ENCODE measurements around the gene DMXL2. TPM values are rescaled to one million over a fixed set of nuclear protein-coding genes. Genes with fewer than 3 reads are reported as not detected.
"Not testable (repeated sequence)": the region's sequence is repeated elsewhere in the genome, so short reads cannot be mapped to it uniquely, and the experiment has no call there.

DMXL2 gene
- total and polyA plus RNA-seq, 7 experiments from 2014 or later, result 1.1 to 58.3 (median 7.0) TPM

- Mint-ChIP-seq H3K4me1 (no peaks in the 10 kb centered on the region), H3K36me3 (peaks cover 0 to 6% (median 2%) of the 10 kb centered on the region in 5 donors), H3K4me3 (no peak overlapping the region), H3K9me3 (peaks cover 0 to under 1% (median 0%) of the 10 kb centered on the region in 11 donors), H3K27me3 (peaks cover 0 to 12% (median 0%) of the 10 kb centered on the region in 5 donors), H3K27ac (no peak overlapping the region)
- Histone ChIP-seq H3K4me3 (ENCODE audit: low read length) (no peak overlapping the region), H3K36me3 (ENCODE audit: control insufficient read depth in 2 of 3, insufficient read depth in 3 of 3, low read length in 3 of 3) (no peaks in the 10 kb centered on the region), H3K27ac (ENCODE audit: low read depth, low read length) (no peak overlapping the region), H3K4me1 (ENCODE audit: control insufficient read depth in 2 of 2, insufficient read depth in 2 of 2, low read length in 2 of 2) (no peaks in the 10 kb centered on the region), H3K27me3 (ENCODE audit: control insufficient read depth in 2 of 2, insufficient read depth in 2 of 2, low read length in 2 of 2) (no peaks in the 10 kb centered on the region), H3K9me3 (ENCODE audit: control insufficient read depth in 2 of 3, low read length in 3 of 3) (no peaks in the 10 kb centered on the region)
- ChIA-PET CTCF (no interaction called here), POLR2A (no interaction called here)
- DNase-seq, result no peak
- intact Hi-C loops (cut with micrococcal nuclease), result no loop called here
- ATAC-seq, result no peak
Measured at GRCh38 chr15:51444112-51444511, 178.5 kb downstream of the DMXL2 start.

GRCh38 chr15:51443282-51443914, 179.2 kb downstream of the DMXL2 start:
- peaks cover 0 to 15% (median 5%) of the 10 kb centered on the region in 5 donors for H3K27me3 Mint-ChIP-seq
- DNase-seq (no peak), ATAC-seq (no peak)
- intact Hi-C loops (cut with micrococcal nuclease), result no loop called here
- H3K27ac ChIP-seq (ENCODE audit: low read depth, low read length), result no peak overlapping the region
- no peak overlapping the region for H3K4me3 ChIP-seq (ENCODE audit: low read length)
- H3K36me3 ChIP-seq (ENCODE audit: control insufficient read depth in 2 of 3, insufficient read depth in 3 of 3, low read length in 3 of 3), result no peaks in the 10 kb centered on the region
- POLR2A ChIA-PET, result no interaction called here
- H3K36me3 Mint-ChIP-seq, result peaks cover 0 to 4% (median 0%) of the 10 kb centered on the region in 5 donors
- no peak overlapping the region for H3K4me3 Mint-ChIP-seq
- no peaks in the 10 kb centered on the region for H3K4me1 Mint-ChIP-seq
- CTCF ChIA-PET, result no interaction called here
- H3K4me1 ChIP-seq (ENCODE audit: control insufficient read depth in 2 of 2, insufficient read depth in 2 of 2, low read length in 2 of 2), result no peaks in the 10 kb centered on the region
- no peak overlapping the region for H3K27ac Mint-ChIP-seq
- no peaks in the 10 kb centered on the region for H3K9me3 ChIP-seq (ENCODE audit: control insufficient read depth in 2 of 3, low read length in 3 of 3)
- no peaks in the 10 kb centered on the region for H3K27me3 ChIP-seq (ENCODE audit: control insufficient read depth in 2 of 2, insufficient read depth in 2 of 2, low read length in 2 of 2)
- H3K9me3 Mint-ChIP-seq, result peaks cover 0 to 8% (median 0%) of the 10 kb centered on the region in 11 donors

- Mint-ChIP-seq H3K27ac (no peak overlapping the region), H3K27me3 (peaks cover 2 to 21% (median 7%) of the 10 kb centered on the region in 5 donors), H3K4me3 (no peak overlapping the region), H3K36me3 (no peaks in the 10 kb centered on the region), H3K9me3 (peaks cover 0 to 26% (median 5%) of the 10 kb centered on the region in 11 donors), H3K4me1 (no peaks in the 10 kb centered on the region)
- no peaks in the 10 kb centered on the region for H3K36me3 ChIP-seq (ENCODE audit: control insufficient read depth in 2 of 3, insufficient read depth in 3 of 3, low read length in 3 of 3)
- no peak overlapping the region for H3K4me3 ChIP-seq (ENCODE audit: low read length)
- POLR2A ChIA-PET, result no interaction called here
- ATAC-seq (no peak), DNase-seq (no peak)
- intact Hi-C loops (cut with micrococcal nuclease), result no loop called here
- no peak overlapping the region for H3K27ac ChIP-seq (ENCODE audit: low read depth, low read length)
- no peaks in the 10 kb centered on the region for H3K9me3 ChIP-seq (ENCODE audit: control insufficient read depth in 2 of 3, low read length in 3 of 3)
- CTCF ChIA-PET, result no interaction called here
- H3K4me1 ChIP-seq (ENCODE audit: control insufficient read depth in 2 of 2, insufficient read depth in 2 of 2, low read length in 2 of 2), result no peaks in the 10 kb centered on the region
- no peaks in the 10 kb centered on the region for H3K27me3 ChIP-seq (ENCODE audit: control insufficient read depth in 2 of 2, insufficient read depth in 2 of 2, low read length in 2 of 2)
Measured at GRCh38 chr15:51438526-51438925, 184.0 kb downstream of the DMXL2 start.

- H3K27me3 ChIP-seq (ENCODE audit: control insufficient read depth in 2 of 2, insufficient read depth in 2 of 2, low read length in 2 of 2), result no peaks in the 10 kb centered on the region
- Mint-ChIP-seq H3K27me3 (peaks cover 2 to 11% (median 7%) of the 10 kb centered on the region in 5 donors), H3K36me3 (no peaks in the 10 kb centered on the region), H3K27ac (no peak overlapping the region), H3K4me3 (no peak overlapping the region), H3K9me3 (peaks cover 0 to 7% (median 0%) of the 10 kb centered on the region in 11 donors), H3K4me1 (no peaks in the 10 kb centered on the region)
- CTCF ChIA-PET, result interaction anchor here (0.6 kb wide), 1 partner anchor 104 kb away, joined by 4 read pairs; no protein-coding TSS in a partner anchor
- intact Hi-C loops (cut with micrococcal nuclease), result no loop called here
- H3K4me3 ChIP-seq (ENCODE audit: low read length), result no peak overlapping the region
- POLR2A ChIA-PET, result no interaction called here
- no peak overlapping the region for H3K27ac ChIP-seq (ENCODE audit: low read depth, low read length)
- no peak for DNase-seq
- no peaks in the 10 kb centered on the region for H3K36me3 ChIP-seq (ENCODE audit: control insufficient read depth in 2 of 3, insufficient read depth in 3 of 3, low read length in 3 of 3)
- no peaks in the 10 kb centered on the region for H3K4me1 ChIP-seq (ENCODE audit: control insufficient read depth in 2 of 2, insufficient read depth in 2 of 2, low read length in 2 of 2)
- no peak for ATAC-seq
- H3K9me3 ChIP-seq (ENCODE audit: control insufficient read depth in 2 of 3, low read length in 3 of 3), result no peaks in the 10 kb centered on the region
Measured at GRCh38 chr15:51425517-51426040, 197.0 kb downstream of the DMXL2 start.

DNA sequence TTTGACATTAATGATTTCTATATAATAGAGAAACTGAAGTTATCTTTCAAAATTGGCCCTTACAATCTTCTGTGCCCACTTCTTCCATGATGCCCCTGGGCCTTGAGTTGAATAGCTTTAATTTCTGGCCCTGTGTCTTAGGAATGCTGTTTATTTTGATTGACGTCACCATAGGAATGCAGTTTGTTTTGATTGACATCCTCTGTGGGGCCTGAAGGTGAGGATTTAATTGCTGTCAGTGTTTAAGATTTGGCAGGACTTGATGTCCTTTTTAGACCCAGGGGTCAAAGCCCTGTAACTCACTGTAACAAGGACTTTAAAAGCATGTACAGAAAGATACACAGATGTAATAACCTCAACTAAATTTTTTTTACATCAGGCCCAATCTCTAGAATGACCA, 197.8 kb downstream of the DMXL2 start:
- H3K27ac Mint-ChIP-seq, result no peak overlapping the region
- no peaks in the 10 kb centered on the region for H3K27me3 ChIP-seq (ENCODE audit: control insufficient read depth in 2 of 2, insufficient read depth in 2 of 2, low read length in 2 of 2)
- peaks cover 0 to 7% (median 0%) of the 10 kb centered on the region in 11 donors for H3K9me3 Mint-ChIP-seq
- ATAC-seq (no peak), DNase-seq (no peak)
- H3K27ac ChIP-seq (ENCODE audit: low read depth, low read length), result no peak overlapping the region
- no peaks in the 10 kb centered on the region for H3K36me3 ChIP-seq (ENCODE audit: control insufficient read depth in 2 of 3, insufficient read depth in 3 of 3, low read length in 3 of 3)
- no peaks in the 10 kb centered on the region for H3K9me3 ChIP-seq (ENCODE audit: control insufficient read depth in 2 of 3, low read length in 3 of 3)
- ChIA-PET POLR2A (no interaction called here), CTCF (no interaction called here)
- no peaks in the 10 kb centered on the region for H3K36me3 Mint-ChIP-seq
- H3K4me1 Mint-ChIP-seq, result no peaks in the 10 kb centered on the region
- peaks cover 2 to 10% (median 7%) of the 10 kb centered on the region in 5 donors for H3K27me3 Mint-ChIP-seq
- no peaks in the 10 kb centered on the region for H3K4me1 ChIP-seq (ENCODE audit: control insufficient read depth in 2 of 2, insufficient read depth in 2 of 2, low read length in 2 of 2)
- intact Hi-C loops (cut with micrococcal nuclease), result no loop called here
- no peak overlapping the region for H3K4me3 ChIP-seq (ENCODE audit: low read length)
- H3K4me3 Mint-ChIP-seq, result no peak overlapping the region

DNA sequence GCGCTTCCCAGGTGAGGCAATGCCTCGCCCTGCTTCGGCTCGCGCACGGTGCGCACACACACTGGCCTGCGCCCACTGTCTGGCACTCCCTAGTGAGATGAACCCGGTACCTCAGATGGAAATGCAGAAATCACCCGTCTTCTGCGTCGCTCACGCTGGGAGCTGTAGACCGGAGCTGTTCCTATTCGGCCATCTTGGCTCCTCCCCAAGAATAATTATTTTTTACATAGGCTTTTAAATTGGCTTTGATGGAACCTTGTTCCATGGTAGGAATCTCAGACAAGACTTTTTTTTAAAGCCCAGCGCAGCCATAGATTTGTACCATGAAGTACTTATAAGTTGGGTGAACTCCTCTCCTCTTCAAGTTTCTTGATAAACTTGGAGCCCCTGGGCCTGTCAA, 199.5 kb downstream of the DMXL2 start:
- CTCF ChIA-PET; H3K4me1 ChIP-seq (ENCODE audit: control insufficient read depth in 2 of 2, insufficient read depth in 2 of 2, low read length in 2 of 2); H3K27me3 ChIP-seq (ENCODE audit: control insufficient read depth in 2 of 2, insufficient read depth in 2 of 2, low read length in 2 of 2); H3K9me3 Mint-ChIP-seq; DNase-seq; H3K4me3 ChIP-seq (ENCODE audit: low read length); H3K36me3 Mint-ChIP-seq; H3K4me1 Mint-ChIP-seq; H3K36me3 ChIP-seq (ENCODE audit: control insufficient read depth in 2 of 3, insufficient read depth in 3 of 3, low read length in 3 of 3); H3K4me3 Mint-ChIP-seq; intact Hi-C loops (cut with micrococcal nuclease); H3K27me3 Mint-ChIP-seq; H3K27ac Mint-ChIP-seq; H3K9me3 ChIP-seq (ENCODE audit: control insufficient read depth in 2 of 3, low read length in 3 of 3); ATAC-seq; POLR2A ChIA-PET; H3K27ac ChIP-seq (ENCODE audit: low read depth, low read length): not testable (repeated sequence)

- Histone ChIP-seq H3K27me3 (ENCODE audit: control insufficient read depth in 2 of 2, insufficient read depth in 2 of 2, low read length in 2 of 2) (no peaks in the 10 kb centered on the region), H3K36me3 (ENCODE audit: control insufficient read depth in 2 of 3, insufficient read depth in 3 of 3, low read length in 3 of 3) (no peaks in the 10 kb centered on the region), H3K4me1 (ENCODE audit: control insufficient read depth in 2 of 2, insufficient read depth in 2 of 2, low read length in 2 of 2) (no peaks in the 10 kb centered on the region), H3K9me3 (ENCODE audit: control insufficient read depth in 2 of 3, low read length in 3 of 3) (no peaks in the 10 kb centered on the region), H3K27ac (ENCODE audit: low read depth, low read length) (no peak overlapping the region), H3K4me3 (ENCODE audit: low read length) (no peak overlapping the region)
- intact Hi-C loops (cut with micrococcal nuclease), result no loop called here
- Mint-ChIP-seq H3K27me3 (peaks cover 7 to 13% (median 8%) of the 10 kb centered on the region in 5 donors), H3K4me3 (no peak overlapping the region), H3K27ac (no peak overlapping the region), H3K36me3 (no peaks in the 10 kb centered on the region), H3K9me3 (peaks cover 0 to 10% (median 0%) of the 10 kb centered on the region in 11 donors), H3K4me1 (no peaks in the 10 kb centered on the region)
- no peak for ATAC-seq
- no peak for DNase-seq
- ChIA-PET CTCF (no interaction called here), POLR2A (no interaction called here)
Measured at GRCh38 chr15:51416129-51416528, 206.4 kb downstream of the DMXL2 start.

All from naive thymus-derived CD4-positive, alpha-beta T cell (primary cell).